Measurements from ENCODE around the gene SMIM24. TPM values are rescaled to one million over a fixed set of nuclear protein-coding genes. Genes with fewer than 3 reads are reported as not detected.

The SMIM24 gene
- total RNA-seq, 1 experiment from 2014 or later, result not detected

- Mint-ChIP-seq H3K27me3 (ENCODE audit: insufficient read depth, unreplicated experiment) (no peaks in the 10 kb centered on the region), H3K4me1 (ENCODE audit: insufficient read depth, unreplicated experiment) (no peaks in the 10 kb centered on the region), H3K36me3 (ENCODE audit: insufficient read depth, unreplicated experiment) (peaks cover 79% of the 10 kb centered on the region), H3K4me3 (ENCODE audit: unreplicated experiment) (no peak overlapping the region), H3K9me3 (ENCODE audit: unreplicated experiment) (no peaks in the 10 kb centered on the region), H3K27ac (ENCODE audit: low read depth, unreplicated experiment) (no peak overlapping the region)
- intact Hi-C loops (cut with micrococcal nuclease), result no loop called here
- ChIA-PET POLR2A (no interaction called here), CTCF (interaction anchor here (2.2 kb wide), 1 partner anchor 13 kb away, joined by 7 read pairs; no protein-coding TSS in a partner anchor)
- no peak for TF ChIP-seq CTCF (IDR thresholded peaks at IDR 0.05; ENCODE audit: unreplicated experiment)
- no TSS peak for BruUV-seq (replicated peaks)
- no peak for DNase-seq (ENCODE audit: unreplicated experiment)
Observed at GRCh38 chr19:3459965-3460582, 20.3 kb downstream of the SMIM24 start.

GRCh38 chr19:3459089-3459881 lies 21.0 kb downstream of the SMIM24 start:
- H3K27me3 Mint-ChIP-seq (ENCODE audit: insufficient read depth, unreplicated experiment), result no peaks in the 10 kb centered on the region
- no peak overlapping the region for H3K27ac Mint-ChIP-seq (ENCODE audit: low read depth, unreplicated experiment)
- no peak for TF ChIP-seq CTCF (IDR thresholded peaks at IDR 0.05; ENCODE audit: unreplicated experiment)
- H3K36me3 Mint-ChIP-seq (ENCODE audit: insufficient read depth, unreplicated experiment), result peaks cover 79% of the 10 kb centered on the region
- H3K9me3 Mint-ChIP-seq (ENCODE audit: unreplicated experiment), result no peaks in the 10 kb centered on the region
- no peak overlapping the region for H3K4me3 Mint-ChIP-seq (ENCODE audit: unreplicated experiment)
- peak; percentile 41 for DNase-seq (ENCODE audit: unreplicated experiment)
- intact Hi-C loops (cut with micrococcal nuclease), result no loop called here
- ChIA-PET POLR2A (no interaction called here), CTCF (interaction anchor here (1.0 kb wide), 1 partner anchor 13 kb away, joined by 4 read pairs; no protein-coding TSS in a partner anchor)
- no peaks in the 10 kb centered on the region for H3K4me1 Mint-ChIP-seq (ENCODE audit: insufficient read depth, unreplicated experiment)
- BruUV-seq (replicated peaks), result no TSS peak

- no peak for DNase-seq (ENCODE audit: unreplicated experiment)
- intact Hi-C loops (cut with micrococcal nuclease), result no loop called here
- peaks cover 79% of the 10 kb centered on the region for H3K36me3 Mint-ChIP-seq (ENCODE audit: insufficient read depth, unreplicated experiment)
- no peak overlapping the region for H3K27ac Mint-ChIP-seq (ENCODE audit: low read depth, unreplicated experiment)
- H3K4me1 Mint-ChIP-seq (ENCODE audit: insufficient read depth, unreplicated experiment), result no peaks in the 10 kb centered on the region
- no peak for TF ChIP-seq CTCF (IDR thresholded peaks at IDR 0.05; ENCODE audit: unreplicated experiment)
- ChIA-PET CTCF (interaction anchor here (1.0 kb wide), 1 partner anchor 14 kb away, joined by 4 read pairs; no protein-coding TSS in a partner anchor), POLR2A (interaction anchor here (1.0 kb wide), 1 partner anchor 11 kb away, joined by 3 read pairs; no protein-coding TSS in a partner anchor)
- no TSS peak for BruUV-seq (replicated peaks)
- no peaks in the 10 kb centered on the region for H3K9me3 Mint-ChIP-seq (ENCODE audit: unreplicated experiment)
- no peaks in the 10 kb centered on the region for H3K27me3 Mint-ChIP-seq (ENCODE audit: insufficient read depth, unreplicated experiment)
- H3K4me3 Mint-ChIP-seq (ENCODE audit: unreplicated experiment), result no peak overlapping the region
Observed at GRCh38 chr19:3458229-3459088, 21.9 kb downstream of the SMIM24 start.
